PFSK-1 (cell line): ENCODE results near the gene TMEM132A.

Source experiments
- FOXP2 ChIP-seq: optimal IDR thresholded peaks from 2 replicates; pipeline ENCODE3; 2011; ENCODE audit warnings: borderline replicate concordance, control low read depth, inconsistent platforms; ENCODE audit not compliant: insufficient read depth; ENCODE audit errors: extremely low read length, extremely low read depth
- POLR2AphosphoS5 ChIP-seq: IDR thresholded peaks from 2 replicates; pipeline ENCODE4 v1.6.1; 2012; ENCODE audit warnings: low read depth, mild to moderate bottlenecking, control low read depth, low read length, moderate library complexity

GRCh38 chr11:60952742-60953170, 28.5 kb downstream of the TMEM132A start:
- TF ChIP-seq POLR2AphosphoS5 (no peak), FOXP2 (no peak)
